ENCODE data around the gene JARID2. TPM values are rescaled to one million over a fixed set of nuclear protein-coding genes. Genes with fewer than 3 reads are reported as not detected.

JARID2 gene
- total and polyA plus RNA-seq, 4 donors = 3.8 to 14.8 (median 12.0) TPM

GRCh38 chr6:15553736-15554294 is 307.9 kb downstream of the JARID2 start:
- no peak for ATAC-seq (ENCODE audit: insufficient read depth, low FRiP score)
- Histone ChIP-seq H3K9me3 (ENCODE audit: control insufficient read depth in 4 of 4, insufficient read depth in 3 of 4, low read length in 3 of 4) (peaks cover 0 to 2% (median 0%) of the 10 kb centered on the region in 4 donors), H3K4me1 (ENCODE audit: control insufficient read depth in 5 of 5, insufficient read depth in 5 of 5, low read length in 5 of 5) (peaks cover 0 to 14% (median 5%) of the 10 kb centered on the region in 5 donors), H3K27ac (ENCODE audit: low read depth in 1 of 2, low read length in 1 of 2) (no peak overlapping the region), H3K9ac (ENCODE audit: insufficient read depth in 1 of 2, low read length in 2 of 2) (no peak overlapping the region), H3K27me3 (ENCODE audit: control insufficient read depth in 3 of 3, insufficient read depth in 3 of 3, low read length in 2 of 3) (no peaks in the 10 kb centered on the region), H3K36me3 (ENCODE audit: control insufficient read depth in 4 of 4, insufficient read depth in 4 of 4, low read length in 4 of 4) (no peaks in the 10 kb centered on the region), H3K4me3 (no peak overlapping the region)
- 95 to 96% methylated on average over 4 of the region's 4 CpGs for WGBS, 2 donors
- no peak for DNase-seq
- no peak for TF ChIP-seq CTCF (IDR thresholded peaks at IDR 0.05; ENCODE audit: control extremely low read depth, extremely low read depth)

DNA sequence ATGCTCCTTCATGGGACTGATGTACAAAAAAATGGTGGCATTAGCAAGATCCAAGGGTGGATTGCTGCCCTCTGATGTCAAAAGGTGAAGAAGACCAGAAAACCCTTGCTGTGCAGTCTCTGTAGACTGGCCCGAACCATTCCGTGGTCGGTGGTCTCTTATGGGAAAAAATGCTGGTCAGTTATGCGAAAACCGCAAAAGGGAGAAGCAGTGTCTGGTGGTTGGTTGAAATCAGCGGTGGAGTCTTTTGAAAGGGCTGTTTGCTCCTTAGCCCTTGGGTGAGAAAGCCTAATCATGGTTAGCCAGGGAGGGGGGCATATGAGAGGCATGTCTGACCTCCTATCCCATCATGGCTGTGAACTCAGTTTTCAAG is 308.8 kb downstream of the JARID2 start:
- DNase-seq (no peak), ATAC-seq (ENCODE audit: insufficient read depth, low FRiP score) (no peak)
- Histone ChIP-seq H3K9me3 (ENCODE audit: control insufficient read depth in 4 of 4, insufficient read depth in 3 of 4, low read length in 3 of 4) (peaks cover 0 to 2% (median 0%) of the 10 kb centered on the region in 4 donors), H3K4me1 (ENCODE audit: control insufficient read depth in 5 of 5, insufficient read depth in 5 of 5, low read length in 5 of 5) (peaks cover 0 to 12% (median 5%) of the 10 kb centered on the region in 5 donors), H3K9ac (ENCODE audit: insufficient read depth in 1 of 2, low read length in 2 of 2) (no peak overlapping the region), H3K27ac (ENCODE audit: low read depth in 1 of 2, low read length in 1 of 2) (no peak overlapping the region), H3K4me3 (no peak overlapping the region), H3K27me3 (ENCODE audit: control insufficient read depth in 3 of 3, insufficient read depth in 3 of 3, low read length in 2 of 3) (no peaks in the 10 kb centered on the region), H3K36me3 (ENCODE audit: control insufficient read depth in 4 of 4, insufficient read depth in 4 of 4, low read length in 4 of 4) (no peaks in the 10 kb centered on the region)
- WGBS, 2 donors = 97% methylated on average over 6 of the region's 6 CpGs
- no peak for TF ChIP-seq CTCF (IDR thresholded peaks at IDR 0.05; ENCODE audit: control extremely low read depth, extremely low read depth)

DNA sequence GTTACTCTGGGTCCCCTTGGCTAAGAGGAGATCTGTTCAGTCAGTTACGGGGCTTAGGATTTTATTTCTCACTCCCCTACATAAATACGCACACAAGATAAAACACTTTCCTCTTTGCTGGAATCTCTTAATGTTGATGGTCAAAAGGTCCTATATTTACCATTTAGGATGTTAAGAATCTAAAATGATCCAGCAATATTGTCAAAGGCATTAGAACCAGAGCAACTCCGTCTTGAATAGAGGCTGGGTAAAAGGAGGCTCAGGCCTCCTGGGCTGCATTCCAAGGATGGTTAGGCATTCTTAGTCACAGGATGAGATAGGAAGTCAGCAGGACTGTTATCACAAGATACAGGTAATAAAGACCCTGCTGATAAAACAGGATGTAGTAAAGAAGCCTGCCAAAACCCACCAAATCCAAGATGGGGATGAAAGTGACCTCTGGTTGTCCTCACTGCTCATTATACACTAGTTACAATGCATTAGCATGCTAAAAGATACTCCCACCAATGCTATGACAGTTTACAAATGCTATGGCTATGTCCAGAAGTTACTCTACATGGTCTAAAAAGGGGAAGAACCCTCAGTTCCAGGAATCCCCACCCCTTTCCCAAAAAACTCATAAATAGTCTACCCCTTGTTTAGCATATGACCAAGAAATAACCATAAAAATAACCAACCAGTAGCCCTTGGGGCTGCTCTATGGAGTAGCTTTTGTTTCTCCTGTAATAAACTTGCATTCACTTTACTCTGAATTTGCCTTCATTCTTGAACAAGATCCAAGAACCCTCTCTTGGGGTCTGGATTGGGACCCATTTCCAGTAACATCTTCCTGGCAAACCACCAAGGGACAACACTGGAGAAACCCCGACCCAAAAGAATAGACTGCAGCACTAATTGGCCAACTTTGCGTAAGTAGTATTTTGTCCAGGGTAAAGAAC is 309.5 kb downstream of the JARID2 start:
- TF ChIP-seq CTCF (IDR thresholded peaks at IDR 0.05; ENCODE audit: control extremely low read depth, extremely low read depth) = no peak
- no peak for DNase-seq
- Histone ChIP-seq H3K27me3 (ENCODE audit: control insufficient read depth in 3 of 3, insufficient read depth in 3 of 3, low read length in 2 of 3) (no peaks in the 10 kb centered on the region), H3K4me3 (no peak overlapping the region), H3K9ac (ENCODE audit: insufficient read depth in 1 of 2, low read length in 2 of 2) (no peak overlapping the region), H3K36me3 (ENCODE audit: control insufficient read depth in 4 of 4, insufficient read depth in 4 of 4, low read length in 4 of 4) (no peaks in the 10 kb centered on the region), H3K9me3 (ENCODE audit: control insufficient read depth in 4 of 4, insufficient read depth in 3 of 4, low read length in 3 of 4) (peaks cover 0 to 2% (median 0%) of the 10 kb centered on the region in 4 donors), H3K27ac (ENCODE audit: low read depth in 1 of 2, low read length in 1 of 2) (no peak overlapping the region), H3K4me1 (ENCODE audit: control insufficient read depth in 5 of 5, insufficient read depth in 5 of 5, low read length in 5 of 5) (peaks cover 0 to 12% (median 5%) of the 10 kb centered on the region in 5 donors)
- WGBS, 2 donors = 93 to 97% methylated on average over 5 of the region's 5 CpGs
- no peak for ATAC-seq (ENCODE audit: insufficient read depth, low FRiP score)
